WTC11 (cell line): ENCODE results near the gene C16orf74.

Source experiments
- FOXJ3 ChIP-seq: sonication (generic); formaldehyde crosslinking; IDR thresholded peaks from 2 replicates; pipeline ENCODE4 v1.9.0; 2021; ENCODE audit warnings: missing genetic modification reagents, mild to moderate bottlenecking, borderline replicate concordance
- JAZF1 ChIP-seq: fragments of 250-450 bp; sonication (Bioruptor Pico); IDR thresholded peaks from 2 replicates; pipeline ENCODE4 v1.9.0; 2021; ENCODE audit warnings: moderate library complexity, mild to moderate bottlenecking, inconsistent platforms
- SOX15 ChIP-seq: fragments of 250-450 bp; sonication (Bioruptor Pico); IDR thresholded peaks from 2 replicates; pipeline ENCODE4 v1.9.0; 2021; ENCODE audit warnings: mild to moderate bottlenecking
- TCF7 ChIP-seq: sonication (generic); formaldehyde crosslinking; IDR thresholded peaks from 2 replicates; pipeline ENCODE4 v1.8.0; 2022; ENCODE audit warnings: mild to moderate bottlenecking, low read depth, missing genetic modification reagents, moderate library complexity

GRCh38 chr16:85784813-85785212, 33.9 kb upstream of the C16orf74 start:
- TF ChIP-seq SOX15 (CRISPR knock-in tag) (no peak), TCF7 (CRISPR knock-in tag) (no peak), JAZF1 (CRISPR knock-in tag) (no peak), FOXJ3 (no peak)
